Stimulated activated CD8-positive, alpha-beta memory T cell treated with anti-CD3 and anti-CD28 coated beads, Interleukin-7, amount 100 ng/mL, for 24 hours (primary cell): ENCODE results near the gene RNASET2.

ENCODE experiments used
- DNase-seq: peaks from one replicate; pipeline ENCODE4 v3.0.0-alpha.2; 2020; ENCODE audit warnings: low read depth

RNASET2 gene

DNA sequence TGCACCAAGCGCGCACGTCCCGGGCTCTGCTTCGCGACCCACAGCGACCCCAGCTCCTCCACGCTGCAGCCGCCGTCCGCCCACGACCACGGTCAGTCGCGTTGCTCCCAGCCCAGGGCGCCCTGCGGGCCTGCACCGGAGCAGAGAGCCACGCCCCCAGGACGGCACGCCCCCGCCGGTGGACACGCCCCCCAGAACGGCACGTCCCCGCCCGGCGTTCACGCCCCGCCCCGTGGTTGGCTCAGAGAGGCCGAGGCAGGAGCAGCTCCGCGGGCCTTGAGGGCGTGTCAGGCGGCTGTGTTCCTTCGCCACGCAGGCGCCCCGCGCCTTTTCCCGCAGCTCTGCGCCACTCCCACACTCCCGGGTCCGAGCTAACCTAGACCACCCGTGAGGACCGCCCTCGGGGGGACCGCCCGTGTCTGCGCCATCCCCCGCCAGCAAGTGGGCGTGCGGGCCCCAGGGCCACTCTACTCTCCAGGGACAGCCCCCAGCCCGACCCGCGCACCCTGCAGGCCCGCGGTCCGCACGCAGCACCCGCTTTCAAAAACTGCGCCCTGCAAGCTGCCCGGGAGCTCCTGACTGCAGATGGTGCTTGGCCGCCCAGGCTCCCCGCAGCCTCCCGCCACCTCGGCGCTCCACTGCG is at the start of gene RNASET2:
RNASET2 (minus strand) TSS at position 107 of the 643 bp plus-strand sequence. CDS start 368 bp downstream, outside the sequence.
- DNase-seq = peak; percentile 100

GRCh38 chr6:167005350-167006159 is 49.2 kb upstream of the RNASET2 start:
- no peak for DNase-seq

- DNase-seq = no peak
These were observed 44.4 kb upstream of the RNASET2 start for GRCh38 chr6:167000759-167001158.

DNA sequence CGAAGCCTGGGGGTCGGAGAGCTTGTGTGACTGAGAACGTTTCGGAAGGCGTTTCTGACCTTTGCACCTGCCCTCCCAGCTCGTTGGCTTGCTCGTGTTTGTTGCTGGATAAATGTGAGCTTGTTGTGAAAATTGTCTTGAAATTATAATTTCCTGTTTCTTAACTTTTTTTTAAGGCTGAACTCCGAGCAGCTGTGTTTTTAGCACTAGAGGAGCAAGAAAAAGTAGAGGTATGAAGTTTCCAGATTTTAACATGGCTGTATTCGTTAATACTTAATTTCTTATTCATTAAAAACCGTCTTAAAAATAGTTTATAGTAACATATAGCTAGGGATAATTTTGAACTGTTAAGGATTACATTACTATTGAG is 43.5 kb upstream of the RNASET2 start:
- DNase-seq = no peak

DNA sequence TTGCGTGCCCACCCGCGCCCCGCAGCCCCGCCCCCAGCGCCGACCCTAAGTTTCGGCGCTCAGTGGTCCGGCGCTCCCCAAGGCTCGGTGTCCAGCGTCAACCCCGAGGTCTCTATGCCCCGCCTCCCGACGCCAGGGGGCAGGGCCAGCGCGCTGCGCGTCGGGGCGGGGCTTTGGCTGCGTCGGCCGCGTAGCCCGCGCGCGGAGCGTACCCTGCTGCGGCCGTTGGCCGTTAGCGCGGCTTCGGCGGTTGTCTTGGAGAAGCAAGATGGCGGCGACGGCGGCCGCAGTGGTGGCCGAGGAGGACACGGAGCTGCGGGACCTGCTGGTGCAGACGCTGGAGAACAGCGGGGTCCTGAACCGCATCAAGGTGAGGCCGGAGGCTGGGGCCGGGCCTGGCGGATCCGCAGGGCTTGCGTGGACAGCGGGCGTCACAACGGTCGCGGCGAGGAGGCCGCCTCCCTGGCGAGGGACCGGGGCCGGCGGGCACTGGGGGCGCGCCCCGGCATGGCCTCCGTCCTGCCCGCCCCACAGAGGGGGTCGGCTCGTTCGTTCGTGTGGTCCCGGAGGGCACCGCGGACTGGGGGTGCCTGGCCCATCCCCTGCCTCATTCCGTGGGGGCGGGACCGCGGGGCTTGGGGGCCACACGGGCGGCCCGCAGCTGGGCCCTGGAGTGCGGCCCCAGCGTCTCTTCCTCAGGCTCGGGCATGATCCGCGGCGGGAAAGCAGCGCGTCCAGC is 43.0 kb upstream of the RNASET2 start, which contains the start of gene CEP43:
CEP43 (plus strand) TSS at position 253 of the 739 bp plus-strand sequence; CDS start at position 269, 16 bp downstream.
- peak; percentile 72 for DNase-seq

GRCh38 chr6:166998256-166999144 is 42.1 kb upstream of the RNASET2 start:
- DNase-seq = no peak

- peak; percentile 18 for DNase-seq
These were observed 41.5 kb upstream of the RNASET2 start for GRCh38 chr6:166997768-166998255.

DNA sequence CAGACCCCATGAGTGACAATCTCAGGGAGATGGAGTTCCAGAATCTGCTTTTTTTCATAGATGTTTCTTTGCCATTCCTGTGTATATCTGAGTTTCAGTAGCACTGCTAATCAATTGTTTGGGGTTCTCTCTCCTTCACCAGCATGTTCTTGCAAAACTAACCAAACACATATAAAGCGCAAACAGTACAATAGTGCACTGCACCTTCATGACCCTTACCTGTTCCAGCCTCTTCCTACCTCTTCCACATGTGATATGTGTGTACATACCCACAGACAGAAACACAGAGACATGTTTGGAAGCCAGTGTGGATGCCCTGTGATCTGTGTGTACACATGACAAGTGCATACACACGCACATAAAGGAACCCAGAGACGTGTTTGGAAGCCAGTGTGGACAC is 41.0 kb upstream of the RNASET2 start:
- DNase-seq = no peak

GRCh38 chr6:166996406-166996805 is 40.1 kb upstream of the RNASET2 start:
- DNase-seq = no peak

DNA sequence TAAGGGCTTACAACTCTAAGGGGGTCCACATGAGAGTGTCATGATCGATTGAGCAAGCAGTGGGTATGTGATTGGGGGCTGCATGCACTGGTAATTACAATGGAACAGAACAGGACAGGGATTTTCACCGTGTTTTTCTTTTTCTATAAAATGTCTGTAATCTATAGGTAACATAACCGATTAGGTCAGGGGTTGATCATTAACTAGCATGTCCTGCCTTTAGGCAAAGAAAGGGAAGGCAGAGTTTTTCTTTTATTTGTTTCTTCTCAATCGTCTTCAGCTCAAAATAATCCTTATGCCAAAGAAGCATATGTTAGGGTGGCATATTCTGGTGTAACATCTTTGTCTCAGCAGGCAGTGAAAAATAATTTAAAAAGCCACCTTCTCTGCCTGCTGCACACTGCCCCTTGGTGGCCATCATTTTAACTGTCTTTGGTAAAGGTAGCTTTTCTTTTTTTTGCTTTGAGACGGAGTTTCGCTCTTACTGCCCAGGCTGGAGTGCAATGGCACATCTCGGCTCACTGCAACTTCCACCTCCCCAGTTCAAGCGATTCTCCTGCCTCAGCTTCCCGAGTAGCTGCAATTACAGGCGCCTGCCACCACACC is 33.2 kb upstream of the RNASET2 start:
- no peak for DNase-seq

- DNase-seq = no peak
These were observed 32.4 kb upstream of the RNASET2 start for GRCh38 chr6:166988674-166989201.

- DNase-seq = no peak
These were observed 31.6 kb upstream of the RNASET2 start for GRCh38 chr6:166987930-166988329.

DNA sequence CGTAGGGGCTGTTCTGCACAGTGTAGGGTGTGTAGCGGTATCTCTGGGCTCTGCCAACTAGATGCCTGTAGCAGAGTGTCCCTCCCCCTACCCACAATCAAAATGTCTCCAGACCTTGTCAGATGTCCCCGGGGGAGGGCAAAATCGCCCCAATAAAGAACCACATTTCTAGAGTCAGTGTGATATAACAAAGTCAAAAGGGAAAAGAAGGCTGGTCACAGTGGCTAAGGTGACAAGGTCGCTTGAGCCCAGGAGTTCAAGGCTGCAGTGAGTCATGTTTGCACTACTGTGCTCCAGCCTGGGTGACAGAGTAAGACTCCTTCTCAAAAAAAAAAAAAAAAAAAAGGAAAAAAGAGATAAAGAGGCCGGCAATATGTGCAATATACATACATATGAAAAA is 31.1 kb upstream of the RNASET2 start:
- DNase-seq = no peak

- DNase-seq = no peak
These were observed 24.4 kb upstream of the RNASET2 start for GRCh38 chr6:166980738-166981137.

- no peak for DNase-seq
These were observed 21.5 kb upstream of the RNASET2 start for GRCh38 chr6:166977621-166978525.

GRCh38 chr6:166976636-166977035 is 20.3 kb upstream of the RNASET2 start:
- DNase-seq = no peak

- no peak for DNase-seq
These were observed 15.8 kb upstream of the RNASET2 start for GRCh38 chr6:166972101-166972500.

DNA sequence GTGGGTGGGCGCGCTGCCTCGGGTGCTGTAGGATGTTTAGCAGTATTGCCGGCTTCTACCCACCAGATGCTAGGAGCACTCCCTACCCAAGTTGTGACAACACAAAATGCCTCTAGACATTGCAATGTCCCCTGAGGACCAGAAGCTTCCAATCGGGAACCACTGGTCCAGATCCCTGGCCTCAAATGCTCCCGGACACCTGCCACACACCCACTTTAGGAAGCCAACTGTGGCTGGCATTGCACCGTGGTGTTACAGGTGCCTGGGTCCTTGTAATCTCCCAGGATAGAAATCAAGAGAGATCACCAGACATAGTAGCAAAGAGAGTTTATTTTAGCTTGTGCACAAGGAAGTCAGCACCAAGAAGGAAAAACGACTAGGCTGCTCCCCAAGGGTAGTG is 14.9 kb upstream of the RNASET2 start:
- DNase-seq = no peak

DNA sequence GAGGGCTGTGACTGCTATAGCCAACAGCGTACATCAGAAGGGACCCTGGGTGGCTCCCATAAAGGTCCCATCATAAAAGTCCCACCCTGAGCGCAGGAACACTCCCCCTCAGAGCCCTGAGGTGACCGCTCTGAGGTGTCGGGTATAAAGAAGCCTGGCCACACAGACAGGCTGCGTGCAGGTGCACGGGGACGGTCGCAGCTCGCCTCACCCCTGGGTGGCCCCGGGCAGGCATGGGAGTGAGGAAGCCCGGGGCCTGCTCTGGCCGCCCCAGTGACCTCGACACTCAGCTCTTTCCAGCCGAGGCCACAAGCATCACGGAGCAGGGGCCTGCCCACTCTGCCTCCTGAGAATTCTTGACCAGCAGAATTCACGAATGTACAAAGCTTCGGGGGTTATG is 14.4 kb upstream of the RNASET2 start:
- DNase-seq = no peak

GRCh38 chr6:166970091-166970490 is 13.7 kb upstream of the RNASET2 start:
- DNase-seq = no peak
